Neural cell (in vitro differentiated cells): ENCODE data around the gene MFF. TPM values are rescaled to one million over a fixed set of nuclear protein-coding genes. Genes with fewer than 3 reads are reported as not detected.

Experiments
- H2AFZ ChIP-seq: fragments of 200-600, 300-800 bp; sonication (generic), shearing (Covaris generic); 2 replicates; pipeline ENCODE4 v1.6.0; 2014; ENCODE audit warnings: low read depth, mild to moderate bottlenecking, antibody characterized with exemption, low read length, moderate library complexity
- H3F3A ChIP-seq: fragments of 200-600 bp; shearing (Covaris generic); 2 replicates; pipeline ENCODE4 v1.6.1; 2016; ENCODE audit warnings: mild to moderate bottlenecking, moderate library complexity, mixed read lengths, antibody characterized with exemption, low read length; ENCODE audit not compliant: insufficient read depth, poor library complexity, severe bottlenecking
- H3K27ac ChIP-seq: fragments of 200-600, 300-800 bp; sonication (generic), shearing (Covaris generic); 2 replicates; pipeline ENCODE4 v1.5.1; 2014; ENCODE audit warnings: mild to moderate bottlenecking, low read length, moderate library complexity
- H3K27me3 ChIP-seq: fragments of 300-800, 200-600 bp; sonication (generic), shearing (Covaris generic); 2 replicates; pipeline ENCODE4 v1.6.0; 2014; ENCODE audit warnings: mild to moderate bottlenecking, low read depth, low read length, moderate library complexity; ENCODE audit not compliant: insufficient read depth
- H3K36me3 ChIP-seq: fragments of 300-800, 200-600 bp; sonication (generic), shearing (Covaris generic); 2 replicates; pipeline ENCODE4 v1.5.1; 2014; ENCODE audit warnings: mild to moderate bottlenecking, antibody characterized with exemption, low read length, moderate library complexity; ENCODE audit not compliant: insufficient read depth
- H3K4me2 ChIP-seq: fragments of 300-800, 200-600 bp; sonication (generic), shearing (Covaris generic); 2 replicates; pipeline ENCODE4 v1.6.0; 2014; ENCODE audit warnings: mild to moderate bottlenecking, low read length
- H3K4me3 ChIP-seq: fragments of 300-800, 200-600 bp; sonication (generic), shearing (Covaris generic); 2 replicates; pipeline ENCODE4 v1.5.1; 2014; ENCODE audit warnings: mild to moderate bottlenecking, low read length, moderate library complexity
- H3K79me2 ChIP-seq: fragments of 200-600 bp; shearing (Covaris generic); replicated peaks from 2 replicates; pipeline ENCODE4 v1.6.0; 2014; ENCODE audit warnings: mild to moderate bottlenecking, low read length, moderate library complexity; ENCODE audit not compliant: insufficient read depth
- H3K9ac ChIP-seq: fragments of 300-800, 200-600 bp; sonication (generic), shearing (Covaris generic); 2 replicates; pipeline ENCODE4 v1.6.1; 2016; ENCODE audit warnings: mild to moderate bottlenecking, low read length, mixed read lengths
- H3K9me2 ChIP-seq: fragments of 200-600 bp; shearing (Covaris generic); 2 replicates; pipeline ENCODE4 v1.6.1; 2016; ENCODE audit warnings: mild to moderate bottlenecking, low read length, mixed read lengths; ENCODE audit not compliant: insufficient read depth
- H3K9me3 ChIP-seq: fragments of 200-600, 300-800 bp; sonication (generic), shearing (Covaris generic); 2 replicates; pipeline ENCODE4 v1.6.1; 2016; ENCODE audit warnings: mild to moderate bottlenecking, mixed run types, low read length, moderate library complexity, mixed read lengths
- H4K20me1 ChIP-seq: fragments of 200-600 bp; shearing (Covaris generic); 2 replicates; pipeline ENCODE4 v1.6.1; 2016; ENCODE audit warnings: mild to moderate bottlenecking, mixed run types; ENCODE audit not compliant: insufficient read depth
- EP300 ChIP-seq: fragments of 450-650 bp; conservative IDR thresholded peaks from 2 replicates; pipeline ENCODE4 v1.6.1; 2014; ENCODE audit warnings: antibody characterized with exemption, mild to moderate bottlenecking, moderate library complexity; ENCODE audit not compliant: poor library complexity, severe bottlenecking
- EZH2 ChIP-seq: fragments of 200-600, 300-800 bp; shearing (Covaris generic), sonication (generic); IDR thresholded peaks from 2 replicates; pipeline ENCODE4 v1.6.1; 2014; ENCODE audit warnings: antibody characterized with exemption, low read length, borderline replicate concordance, mild to moderate bottlenecking; ENCODE audit not compliant: insufficient read depth, poor library complexity, severe bottlenecking
- MXI1 ChIP-seq: fragments of 450-650 bp; conservative IDR thresholded peaks from 2 replicates; pipeline ENCODE4 v1.6.1; 2014; ENCODE audit warnings: antibody characterized with exemption, mild to moderate bottlenecking; ENCODE audit not compliant: poor library complexity, severe bottlenecking
- POLR2AphosphoS5 ChIP-seq: IDR thresholded peaks from 2 replicates; pipeline ENCODE4 v1.6.1; 2012
- RAD21 ChIP-seq: fragments of 450-650 bp; conservative IDR thresholded peaks from 2 replicates; pipeline ENCODE4 v1.6.1; 2014; ENCODE audit warnings: antibody characterized with exemption, mild to moderate bottlenecking, moderate library complexity
- REST ChIP-seq: IDR thresholded peaks from 2 replicates; pipeline ENCODE4 v1.6.1; 2012; ENCODE audit warnings: borderline replicate concordance
- SMC3 ChIP-seq: fragments of 450-650 bp; conservative IDR thresholded peaks from 2 replicates; pipeline ENCODE4 v1.6.1; 2014; ENCODE audit warnings: antibody characterized with exemption, mild to moderate bottlenecking, moderate library complexity; ENCODE audit not compliant: poor library complexity
- TAF1 ChIP-seq: IDR thresholded peaks from 2 replicates; pipeline ENCODE4 v1.6.1; 2012; ENCODE audit warnings: low read depth
- polyA plus RNA-seq: library from polyadenylated mRNA; depleted of rRNA; stranded (reverse); fragments of >200 nt; gene quantifications from 2 replicates; pipeline ENCODE4 v1.2.3, GENCODE V29; 2014
- TF ChIP-seq, protein P1 (sequence below): fragments of 450-650 bp; IDR thresholded peaks from 2 replicates; pipeline ENCODE4 v1.5.1; 2014; ENCODE audit warnings: antibody characterized with exemption, mild to moderate bottlenecking, moderate library complexity; ENCODE audit not compliant: poor library complexity, severe bottlenecking

The MFF gene
- polyA plus RNA-seq, 1 donor from 2014 or later: 192 TPM

GRCh38 chr2:227340106-227340505 lies 15.1 kb downstream of the MFF start:
- H3F3A ChIP-seq: no peaks in the 10 kb centered on the region
- TF ChIP-seq SMC3: no peak
- TF ChIP-seq RAD21: no peak
- H3K4me3 ChIP-seq: no peak overlapping the region
- H3K27me3 ChIP-seq: no peaks in the 10 kb centered on the region
- no peak overlapping the region for H2AFZ ChIP-seq
- no peaks in the 10 kb centered on the region for H3K9me3 ChIP-seq
- no peaks in the 10 kb centered on the region for H4K20me1 ChIP-seq
- H3K79me2 ChIP-seq: no peaks in the 10 kb centered on the region
- H3K9me2 ChIP-seq: no peaks in the 10 kb centered on the region
- no peak overlapping the region for H3K27ac ChIP-seq
- no peak overlapping the region for H3K4me2 ChIP-seq
- peaks cover 3% of the 10 kb centered on the region for H3K36me3 ChIP-seq
- no peak overlapping the region for H3K9ac ChIP-seq

GRCh38 chr2:227341553-227341952 lies 16.5 kb downstream of the MFF start:
- no peak overlapping the region for H3K27ac ChIP-seq
- no peak overlapping the region for H2AFZ ChIP-seq
- H3K36me3 ChIP-seq: peaks cover 3% of the 10 kb centered on the region
- no peaks in the 10 kb centered on the region for H3K9me3 ChIP-seq
- no peaks in the 10 kb centered on the region for H3F3A ChIP-seq
- H3K27me3 ChIP-seq: no peaks in the 10 kb centered on the region
- H3K9ac ChIP-seq: no peak overlapping the region
- no peaks in the 10 kb centered on the region for H3K79me2 ChIP-seq
- H3K4me3 ChIP-seq: no peak overlapping the region
- H3K4me2 ChIP-seq: no peak overlapping the region
- H3K9me2 ChIP-seq: no peaks in the 10 kb centered on the region
- TF ChIP-seq EP300 (no peak), EZH2 (no peak), MXI1 (no peak), SMC3 (no peak), REST (no peak), TAF1 (no peak), RAD21 (no peak), POLR2AphosphoS5 (no peak)
- TF ChIP-seq, protein P1, sequence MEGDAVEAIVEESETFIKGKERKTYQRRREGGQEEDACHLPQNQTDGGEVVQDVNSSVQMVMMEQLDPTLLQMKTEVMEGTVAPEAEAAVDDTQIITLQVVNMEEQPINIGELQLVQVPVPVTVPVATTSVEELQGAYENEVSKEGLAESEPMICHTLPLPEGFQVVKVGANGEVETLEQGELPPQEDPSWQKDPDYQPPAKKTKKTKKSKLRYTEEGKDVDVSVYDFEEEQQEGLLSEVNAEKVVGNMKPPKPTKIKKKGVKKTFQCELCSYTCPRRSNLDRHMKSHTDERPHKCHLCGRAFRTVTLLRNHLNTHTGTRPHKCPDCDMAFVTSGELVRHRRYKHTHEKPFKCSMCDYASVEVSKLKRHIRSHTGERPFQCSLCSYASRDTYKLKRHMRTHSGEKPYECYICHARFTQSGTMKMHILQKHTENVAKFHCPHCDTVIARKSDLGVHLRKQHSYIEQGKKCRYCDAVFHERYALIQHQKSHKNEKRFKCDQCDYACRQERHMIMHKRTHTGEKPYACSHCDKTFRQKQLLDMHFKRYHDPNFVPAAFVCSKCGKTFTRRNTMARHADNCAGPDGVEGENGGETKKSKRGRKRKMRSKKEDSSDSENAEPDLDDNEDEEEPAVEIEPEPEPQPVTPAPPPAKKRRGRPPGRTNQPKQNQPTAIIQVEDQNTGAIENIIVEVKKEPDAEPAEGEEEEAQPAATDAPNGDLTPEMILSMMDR: no peak
- H4K20me1 ChIP-seq: no peaks in the 10 kb centered on the region

GRCh38 chr2:227344231-227344630 lies 19.2 kb downstream of the MFF start:
- no peak overlapping the region for H3K4me3 ChIP-seq
- no peaks in the 10 kb centered on the region for H3K27me3 ChIP-seq
- no peak overlapping the region for H3K9ac ChIP-seq
- no peaks in the 10 kb centered on the region for H4K20me1 ChIP-seq
- no peak overlapping the region for H2AFZ ChIP-seq
- no peak overlapping the region for H3K27ac ChIP-seq
- H3K36me3 ChIP-seq: no peaks in the 10 kb centered on the region
- TF ChIP-seq RAD21 (no peak), SMC3 (no peak), TAF1 (no peak), EP300 (no peak), EZH2 (no peak), POLR2AphosphoS5 (no peak)
- TF ChIP-seq, protein P1: no peak
- H3K79me2 ChIP-seq: no peaks in the 10 kb centered on the region
- H3K9me3 ChIP-seq: no peaks in the 10 kb centered on the region
- no peaks in the 10 kb centered on the region for H3F3A ChIP-seq
- H3K4me2 ChIP-seq: no peak overlapping the region
- no peaks in the 10 kb centered on the region for H3K9me2 ChIP-seq
